ENCODE data around the gene SPSB4. TPM values are rescaled to one million over a fixed set of nuclear protein-coding genes. Genes with fewer than 3 reads are reported as not detected.

SPSB4 gene
- total RNA-seq, 1 donor from 2014 or later: not detected

DNA sequence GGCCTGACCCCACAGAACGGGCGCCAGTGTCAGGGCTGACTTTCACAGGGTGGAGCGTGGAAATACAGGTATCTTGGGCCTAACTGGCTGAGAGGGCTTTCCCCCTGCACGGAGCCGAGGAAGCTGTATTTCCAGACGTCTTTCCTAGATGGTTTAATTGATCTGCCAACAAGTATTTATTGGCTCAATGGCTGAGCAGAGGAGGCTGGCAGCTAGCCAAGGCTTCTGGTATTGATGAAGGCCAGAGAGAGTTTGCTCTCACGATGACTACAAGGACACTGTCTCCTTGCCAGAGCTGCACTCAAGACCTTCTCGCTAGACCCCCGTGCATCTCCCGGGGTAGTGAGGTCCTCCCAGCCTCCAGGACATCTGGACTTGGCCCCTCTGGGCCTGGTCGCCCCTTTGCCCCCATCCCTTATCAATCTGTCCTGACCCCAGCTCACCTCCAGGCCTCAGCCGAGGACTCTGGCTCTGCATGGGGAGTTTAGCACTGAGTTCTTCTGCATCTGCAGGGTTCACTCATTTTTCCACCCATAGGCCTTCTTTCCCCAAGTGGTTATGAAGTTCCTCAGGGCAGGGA is 20.6 kb downstream of the SPSB4 start:
- H3K4me3 Mint-ChIP-seq: no peak overlapping the region
- H3K4me1 Mint-ChIP-seq (ENCODE audit: low read depth): peaks cover 3% of the 10 kb centered on the region
- no peak overlapping the region for H3K27ac Mint-ChIP-seq
- DNase-seq (ENCODE audit: low spot score): no peak
- no peaks in the 10 kb centered on the region for H3K36me3 Mint-ChIP-seq (ENCODE audit: low read depth)
- no peaks in the 10 kb centered on the region for H3K9me3 Mint-ChIP-seq
- peaks cover 2% of the 10 kb centered on the region for H3K27me3 Mint-ChIP-seq (ENCODE audit: insufficient read depth)
- intact Hi-C loops (cut with micrococcal nuclease): no loop called here

DNA sequence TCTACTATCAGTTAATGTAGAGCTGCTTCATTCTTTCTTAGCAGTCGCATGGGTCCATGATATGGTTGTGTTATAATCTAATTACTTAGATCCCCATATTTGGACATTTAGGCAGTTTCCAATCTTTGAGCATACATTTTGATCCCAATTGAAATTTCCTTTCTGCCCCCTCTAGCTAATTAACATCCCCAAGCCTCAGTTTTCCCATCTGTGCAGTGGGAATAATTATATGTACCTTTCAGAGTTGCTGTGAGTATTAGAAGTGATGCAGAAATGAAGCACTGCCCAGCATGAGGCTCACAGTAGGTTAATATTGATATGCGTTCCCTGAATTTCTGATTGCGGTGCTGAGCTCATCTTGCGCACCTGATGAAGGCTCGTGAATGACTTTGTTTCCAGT is 21.8 kb downstream of the SPSB4 start:
- Mint-ChIP-seq H3K9me3 (no peaks in the 10 kb centered on the region), H3K4me1 (ENCODE audit: low read depth) (peaks cover 11% of the 10 kb centered on the region), H3K27me3 (ENCODE audit: insufficient read depth) (peaks cover 6% of the 10 kb centered on the region), H3K4me3 (no peak overlapping the region), H3K27ac (no peak overlapping the region), H3K36me3 (ENCODE audit: low read depth) (no peaks in the 10 kb centered on the region)
- no peak for DNase-seq (ENCODE audit: low spot score)
- intact Hi-C loops (cut with micrococcal nuclease): no loop called here

DNA sequence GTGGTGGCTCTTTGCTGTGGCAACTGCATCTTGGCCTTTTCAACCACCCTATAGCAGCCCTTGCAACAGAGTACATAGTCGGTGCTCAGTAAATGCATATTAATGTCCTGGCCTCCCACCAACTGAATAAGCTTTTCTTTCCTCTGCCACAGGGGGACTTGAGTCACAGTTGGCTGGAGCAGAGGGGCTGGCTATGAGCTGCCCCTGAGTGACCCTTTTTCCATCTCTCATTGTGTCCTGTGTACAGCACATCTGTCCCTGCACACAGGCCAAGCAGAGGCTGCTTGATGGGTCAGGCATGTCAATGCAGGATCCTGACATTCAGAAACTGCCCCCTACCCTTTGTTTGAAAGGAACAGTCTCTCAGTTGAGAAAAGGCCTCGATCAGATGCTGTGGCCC is 22.4 kb downstream of the SPSB4 start:
- Mint-ChIP-seq H3K27ac (no peak overlapping the region), H3K36me3 (ENCODE audit: low read depth) (no peaks in the 10 kb centered on the region), H3K4me3 (no peak overlapping the region), H3K4me1 (ENCODE audit: low read depth) (peaks cover 11% of the 10 kb centered on the region), H3K9me3 (no peaks in the 10 kb centered on the region), H3K27me3 (ENCODE audit: insufficient read depth) (peaks cover 6% of the 10 kb centered on the region)
- no peak for DNase-seq (ENCODE audit: low spot score)
- intact Hi-C loops (cut with micrococcal nuclease): no loop called here

DNA sequence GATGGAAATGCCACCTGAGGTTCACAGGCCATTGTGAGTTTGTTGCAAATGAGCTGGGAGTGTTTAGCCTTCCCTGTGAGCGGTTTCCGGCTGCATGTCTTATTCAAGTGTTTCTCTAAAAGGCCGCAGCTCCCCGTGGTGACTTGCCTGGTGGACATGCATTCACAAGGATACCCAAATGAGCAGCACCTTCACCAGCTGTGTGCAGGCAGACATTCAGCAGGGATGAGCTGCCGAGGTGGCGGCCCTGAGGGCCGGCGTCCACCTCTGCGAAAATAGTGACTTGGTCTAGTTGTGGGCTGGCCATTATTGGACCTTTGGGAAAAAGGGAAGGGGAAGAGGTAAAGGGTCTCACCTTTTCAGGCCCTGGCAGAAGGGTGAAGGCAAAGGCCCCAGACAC is 23.4 kb downstream of the SPSB4 start:
- peaks cover 6% of the 10 kb centered on the region for H3K27me3 Mint-ChIP-seq (ENCODE audit: insufficient read depth)
- peaks cover 11% of the 10 kb centered on the region for H3K4me1 Mint-ChIP-seq (ENCODE audit: low read depth)
- intact Hi-C loops (cut with micrococcal nuclease): no loop called here
- H3K9me3 Mint-ChIP-seq: no peaks in the 10 kb centered on the region
- H3K4me3 Mint-ChIP-seq: no peak overlapping the region
- H3K27ac Mint-ChIP-seq: no peak overlapping the region
- DNase-seq (ENCODE audit: low spot score): no peak
- H3K36me3 Mint-ChIP-seq (ENCODE audit: low read depth): no peaks in the 10 kb centered on the region

DNA sequence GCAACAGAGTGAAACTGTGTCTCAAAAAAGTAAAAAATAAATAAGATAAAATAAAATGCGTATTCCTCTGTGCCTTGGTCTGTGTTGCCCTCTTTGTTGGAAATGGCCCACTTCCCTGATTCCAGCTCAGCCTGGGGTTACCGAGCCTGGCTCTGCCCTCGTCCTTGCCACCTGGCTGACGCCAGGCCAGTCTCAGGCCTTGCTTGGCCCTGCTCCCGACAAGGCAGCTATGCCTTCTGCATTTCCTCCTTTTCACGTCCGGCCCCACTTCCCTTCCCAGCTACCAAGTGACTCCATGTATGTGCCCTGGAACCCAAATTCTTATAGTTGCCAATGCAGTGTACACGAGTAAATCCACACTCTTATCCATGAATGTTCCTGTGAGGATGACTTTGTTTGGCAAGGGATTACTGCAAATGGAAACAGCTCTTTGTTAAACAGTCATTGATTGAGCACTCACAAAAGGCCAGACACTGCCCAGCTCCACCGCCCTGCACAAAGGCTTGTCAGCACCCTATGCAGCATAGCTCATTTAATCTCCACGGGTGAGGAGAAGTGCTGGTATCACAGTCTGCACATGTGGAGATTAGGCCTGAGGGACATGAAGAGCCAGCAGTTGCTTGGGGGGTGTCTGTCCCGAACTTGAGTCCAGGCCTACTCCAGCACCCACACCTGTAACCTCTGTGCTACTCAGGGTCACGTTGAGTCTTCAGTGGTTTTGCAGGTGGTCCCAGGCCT is 25.1 kb downstream of the SPSB4 start:
- H3K27me3 Mint-ChIP-seq (ENCODE audit: insufficient read depth): peaks cover 5% of the 10 kb centered on the region
- peaks cover 11% of the 10 kb centered on the region for H3K4me1 Mint-ChIP-seq (ENCODE audit: low read depth)
- no peak overlapping the region for H3K27ac Mint-ChIP-seq
- no peak overlapping the region for H3K4me3 Mint-ChIP-seq
- H3K9me3 Mint-ChIP-seq: no peaks in the 10 kb centered on the region
- intact Hi-C loops (cut with micrococcal nuclease): no loop called here
- H3K36me3 Mint-ChIP-seq (ENCODE audit: low read depth): no peaks in the 10 kb centered on the region
- no peak for DNase-seq (ENCODE audit: low spot score)

DNA sequence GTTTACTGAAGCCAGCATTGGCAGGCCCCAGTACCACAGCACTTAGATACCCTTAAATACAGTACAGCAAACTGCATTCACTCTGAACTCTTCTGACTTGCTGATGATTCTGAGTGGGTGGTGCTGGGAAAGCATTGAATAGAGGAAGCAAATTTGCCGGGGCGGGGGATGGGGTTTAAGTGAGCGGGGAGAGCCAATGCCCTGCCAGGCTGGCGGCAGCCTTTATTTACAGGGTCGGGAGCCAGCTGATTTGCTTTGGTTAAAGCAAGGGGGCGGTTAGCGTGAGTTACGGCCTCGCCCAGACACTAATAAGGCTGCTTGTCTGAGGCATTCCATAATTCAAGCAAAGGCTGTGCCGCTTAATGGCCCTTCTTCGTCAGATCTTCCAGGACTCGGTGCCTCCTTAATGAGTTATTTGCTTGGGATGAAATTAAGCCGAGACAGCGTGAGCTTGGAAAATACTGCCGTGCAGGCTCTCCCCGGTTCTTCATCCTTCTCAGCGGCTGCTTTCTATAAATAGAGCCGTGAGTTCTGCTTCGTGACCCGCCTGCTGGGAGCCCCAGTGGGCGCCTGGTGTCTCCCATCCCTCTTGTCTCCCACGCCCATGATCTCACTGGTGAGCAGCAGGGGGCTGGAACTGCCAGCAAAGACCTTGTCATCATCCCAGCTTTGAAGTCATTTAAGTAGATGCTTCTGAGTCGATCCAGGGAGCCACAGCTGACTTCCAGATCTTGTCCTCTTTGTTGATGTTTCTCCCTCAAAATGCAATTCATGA is 25.8 kb downstream of the SPSB4 start:
- no peak for DNase-seq (ENCODE audit: low spot score)
- peaks cover 11% of the 10 kb centered on the region for H3K4me1 Mint-ChIP-seq (ENCODE audit: low read depth)
- no peak overlapping the region for H3K4me3 Mint-ChIP-seq
- H3K27ac Mint-ChIP-seq: no peak overlapping the region
- H3K36me3 Mint-ChIP-seq (ENCODE audit: low read depth): no peaks in the 10 kb centered on the region
- intact Hi-C loops (cut with micrococcal nuclease): no loop called here
- H3K9me3 Mint-ChIP-seq: no peaks in the 10 kb centered on the region
- peaks cover 5% of the 10 kb centered on the region for H3K27me3 Mint-ChIP-seq (ENCODE audit: insufficient read depth)

DNA sequence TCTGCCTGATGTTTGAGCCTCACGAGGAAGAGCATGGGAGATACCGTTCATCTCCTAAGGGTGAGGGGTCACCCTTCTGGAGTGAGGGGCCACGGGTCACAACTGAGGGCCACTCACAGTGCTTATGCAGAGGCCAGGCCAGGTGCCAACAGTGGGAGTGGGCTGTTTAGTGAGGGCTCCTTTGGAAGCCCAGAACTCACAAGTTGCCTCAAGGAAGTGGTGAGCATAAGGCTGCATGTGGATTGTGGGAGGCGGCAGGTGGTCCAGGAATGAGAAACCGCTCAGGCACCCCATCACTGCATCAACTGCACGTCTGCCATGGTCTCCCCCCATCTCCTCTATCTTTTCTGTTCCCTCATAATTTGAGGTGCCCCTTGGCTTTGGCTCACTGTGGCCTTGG is 26.5 kb downstream of the SPSB4 start:
- Mint-ChIP-seq H3K36me3 (ENCODE audit: low read depth) (no peaks in the 10 kb centered on the region), H3K27me3 (ENCODE audit: insufficient read depth) (peaks cover 5% of the 10 kb centered on the region), H3K27ac (no peak overlapping the region), H3K4me3 (no peak overlapping the region), H3K9me3 (no peaks in the 10 kb centered on the region), H3K4me1 (ENCODE audit: low read depth) (peaks cover 11% of the 10 kb centered on the region)
- DNase-seq (ENCODE audit: low spot score): no peak
- intact Hi-C loops (cut with micrococcal nuclease): no loop called here

DNA sequence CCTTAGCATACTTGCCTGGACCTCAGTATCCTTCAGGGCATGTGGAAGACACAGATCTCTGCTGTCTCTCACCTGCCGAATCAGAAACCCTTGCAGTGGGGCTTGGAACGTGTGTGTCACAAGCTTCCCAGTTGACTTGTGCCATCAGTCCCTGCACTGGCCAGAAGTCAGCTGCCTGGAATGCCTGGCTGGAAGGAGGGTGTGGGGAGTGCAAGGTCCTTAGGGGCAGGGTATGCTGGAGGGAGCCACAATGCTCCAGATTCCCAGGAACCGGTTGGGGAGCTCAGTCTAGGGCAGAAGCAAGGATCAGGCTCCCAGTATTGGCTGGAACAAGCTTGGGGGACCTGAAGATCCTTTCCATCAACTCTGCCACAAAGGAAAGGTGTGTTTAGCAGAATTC is 27.1 kb downstream of the SPSB4 start:
- Mint-ChIP-seq H3K4me3 (no peak overlapping the region), H3K9me3 (no peaks in the 10 kb centered on the region), H3K27me3 (ENCODE audit: insufficient read depth) (peaks cover 5% of the 10 kb centered on the region), H3K27ac (no peak overlapping the region), H3K36me3 (ENCODE audit: low read depth) (no peaks in the 10 kb centered on the region), H3K4me1 (ENCODE audit: low read depth) (peaks cover 11% of the 10 kb centered on the region)
- no peak for DNase-seq (ENCODE audit: low spot score)
- intact Hi-C loops (cut with micrococcal nuclease): no loop called here

DNA sequence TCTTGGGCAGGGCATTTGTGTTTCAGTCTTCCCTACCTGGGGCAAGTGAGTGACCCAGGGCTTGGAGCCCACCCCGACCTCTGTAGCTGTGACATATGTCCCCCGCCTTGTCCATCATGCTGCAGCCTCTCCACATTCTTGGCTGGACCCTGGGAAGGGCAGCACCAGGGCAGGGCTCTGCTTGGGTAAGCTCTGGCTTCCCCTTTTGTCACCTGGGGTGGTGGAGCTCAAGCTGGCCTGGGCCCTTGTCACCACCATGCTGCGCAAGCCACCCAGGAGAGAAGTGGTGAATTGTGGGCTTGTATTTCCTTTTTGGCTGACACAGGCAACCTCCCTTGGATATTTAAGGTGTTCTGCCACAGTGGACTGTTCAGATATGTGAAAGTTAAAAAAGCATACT is 29.3 kb downstream of the SPSB4 start:
- H3K27ac Mint-ChIP-seq: no peak overlapping the region

DNA sequence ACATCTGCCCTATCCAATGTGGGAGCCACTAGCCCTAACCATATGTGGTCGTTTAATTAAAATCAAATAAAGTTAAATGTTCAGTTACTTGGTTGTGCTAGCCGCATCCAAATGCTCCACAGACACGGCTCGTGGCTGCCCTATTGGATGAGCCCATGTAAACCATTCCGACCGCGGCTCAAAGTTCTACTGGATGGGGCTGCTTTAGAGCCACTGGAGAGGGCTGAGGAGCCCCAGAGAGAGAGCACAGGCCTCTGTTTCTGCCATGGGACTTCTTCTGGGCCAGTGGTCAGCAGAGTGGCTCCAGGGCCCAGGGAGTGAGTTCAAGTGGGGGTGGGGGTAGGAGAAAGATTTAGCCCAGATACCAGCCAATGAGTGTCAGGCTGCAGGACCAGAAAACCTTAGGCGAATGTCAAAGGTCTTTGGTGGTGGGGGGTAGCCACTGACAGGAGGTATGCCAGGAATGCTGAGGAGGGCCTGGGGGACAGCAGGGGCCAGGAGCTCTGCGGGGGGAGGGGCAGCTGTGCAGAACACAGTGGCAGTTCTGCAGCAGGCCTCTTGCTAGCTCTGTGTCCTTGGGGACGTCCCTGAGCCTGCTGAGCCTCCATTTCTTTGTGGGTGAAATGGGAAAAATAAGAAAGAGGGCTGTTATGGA is 30.1 kb downstream of the SPSB4 start:
- intact Hi-C loops (cut with micrococcal nuclease): no loop called here
- peaks cover 9% of the 10 kb centered on the region for H3K27me3 Mint-ChIP-seq (ENCODE audit: insufficient read depth)
- no peaks in the 10 kb centered on the region for H3K9me3 Mint-ChIP-seq
- H3K36me3 Mint-ChIP-seq (ENCODE audit: low read depth): no peaks in the 10 kb centered on the region
- no peak overlapping the region for H3K4me3 Mint-ChIP-seq
- H3K4me1 Mint-ChIP-seq (ENCODE audit: low read depth): peaks cover 11% of the 10 kb centered on the region
- no peak overlapping the region for H3K27ac Mint-ChIP-seq
- no peak for DNase-seq (ENCODE audit: low spot score)

More for the DNA sequence above, 29.3 kb downstream of the SPSB4 start:
- H3K27me3 Mint-ChIP-seq (ENCODE audit: insufficient read depth): peaks cover 9% of the 10 kb centered on the region
- no peak overlapping the region for H3K4me3 Mint-ChIP-seq
- intact Hi-C loops (cut with micrococcal nuclease): no loop called here
- peaks cover 11% of the 10 kb centered on the region for H3K4me1 Mint-ChIP-seq (ENCODE audit: low read depth)
- no peak for DNase-seq (ENCODE audit: low spot score)
- H3K9me3 Mint-ChIP-seq: no peaks in the 10 kb centered on the region
- no peaks in the 10 kb centered on the region for H3K36me3 Mint-ChIP-seq (ENCODE audit: low read depth)

DNA sequence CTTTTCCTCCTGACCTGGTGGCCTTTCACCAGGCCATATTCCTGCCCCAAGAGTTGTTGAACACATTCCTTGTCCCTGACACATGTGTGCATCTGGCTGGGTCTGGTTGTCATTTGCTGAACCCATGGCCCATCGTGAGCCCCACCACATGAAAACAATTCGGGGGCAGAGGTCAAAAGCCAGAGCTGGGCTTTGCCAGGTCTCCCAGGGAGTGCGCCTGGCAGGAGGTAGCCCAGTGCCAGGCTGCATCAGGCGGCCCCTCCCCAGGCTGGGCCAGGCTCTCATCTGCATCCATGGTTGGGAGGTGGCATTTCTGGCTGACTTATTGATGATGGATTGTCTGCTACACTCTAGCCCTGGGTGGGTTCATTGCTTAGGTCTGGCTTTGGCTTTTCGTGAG is 30.9 kb downstream of the SPSB4 start:
- DNase-seq (ENCODE audit: low spot score): no peak
- H3K36me3 Mint-ChIP-seq (ENCODE audit: low read depth): no peaks in the 10 kb centered on the region
- H3K4me3 Mint-ChIP-seq: no peak overlapping the region
- peaks cover 5% of the 10 kb centered on the region for H3K4me1 Mint-ChIP-seq (ENCODE audit: low read depth)
- no peak overlapping the region for H3K27ac Mint-ChIP-seq
- no peaks in the 10 kb centered on the region for H3K9me3 Mint-ChIP-seq
- intact Hi-C loops (cut with micrococcal nuclease): no loop called here
- peaks cover 9% of the 10 kb centered on the region for H3K27me3 Mint-ChIP-seq (ENCODE audit: insufficient read depth)

DNA sequence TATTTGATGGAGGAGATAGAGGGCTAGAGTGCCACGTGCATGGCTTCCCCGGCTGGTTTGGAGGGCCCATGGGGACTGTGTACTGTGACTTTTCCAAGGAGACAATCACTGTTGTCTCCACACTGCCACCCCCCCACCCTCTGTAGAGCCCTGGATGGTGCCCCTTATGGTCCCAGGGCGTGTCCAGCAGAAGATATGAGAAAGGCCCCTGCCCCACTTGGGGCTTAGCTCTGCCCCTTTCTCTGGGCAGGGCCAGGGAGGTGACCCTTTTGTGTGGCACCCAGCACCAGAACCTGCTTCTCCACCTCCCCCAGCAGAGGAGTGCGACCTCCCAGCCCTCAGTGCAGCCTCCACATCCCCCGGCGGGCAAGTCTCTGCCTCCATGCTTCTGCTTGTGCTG is 32.1 kb downstream of the SPSB4 start:
- no peaks in the 10 kb centered on the region for H3K36me3 Mint-ChIP-seq (ENCODE audit: low read depth)
- H3K4me1 Mint-ChIP-seq (ENCODE audit: low read depth): no peaks in the 10 kb centered on the region
- peaks cover 4% of the 10 kb centered on the region for H3K27me3 Mint-ChIP-seq (ENCODE audit: insufficient read depth)
- no peaks in the 10 kb centered on the region for H3K9me3 Mint-ChIP-seq
- no peak for DNase-seq (ENCODE audit: low spot score)
- intact Hi-C loops (cut with micrococcal nuclease): no loop called here
- H3K27ac Mint-ChIP-seq: no peak overlapping the region
- H3K4me3 Mint-ChIP-seq: no peak overlapping the region
